HG03139 (cell line): ENCODE results near the gene HTR3E.

Experiments used
- ATAC-seq: cut with Tn5 transposase; IDR thresholded peaks from one replicate; pipeline ENCODE4 v1.9.1; 2021; ENCODE audit not compliant: unreplicated experiment

HTR3E gene

DNA sequence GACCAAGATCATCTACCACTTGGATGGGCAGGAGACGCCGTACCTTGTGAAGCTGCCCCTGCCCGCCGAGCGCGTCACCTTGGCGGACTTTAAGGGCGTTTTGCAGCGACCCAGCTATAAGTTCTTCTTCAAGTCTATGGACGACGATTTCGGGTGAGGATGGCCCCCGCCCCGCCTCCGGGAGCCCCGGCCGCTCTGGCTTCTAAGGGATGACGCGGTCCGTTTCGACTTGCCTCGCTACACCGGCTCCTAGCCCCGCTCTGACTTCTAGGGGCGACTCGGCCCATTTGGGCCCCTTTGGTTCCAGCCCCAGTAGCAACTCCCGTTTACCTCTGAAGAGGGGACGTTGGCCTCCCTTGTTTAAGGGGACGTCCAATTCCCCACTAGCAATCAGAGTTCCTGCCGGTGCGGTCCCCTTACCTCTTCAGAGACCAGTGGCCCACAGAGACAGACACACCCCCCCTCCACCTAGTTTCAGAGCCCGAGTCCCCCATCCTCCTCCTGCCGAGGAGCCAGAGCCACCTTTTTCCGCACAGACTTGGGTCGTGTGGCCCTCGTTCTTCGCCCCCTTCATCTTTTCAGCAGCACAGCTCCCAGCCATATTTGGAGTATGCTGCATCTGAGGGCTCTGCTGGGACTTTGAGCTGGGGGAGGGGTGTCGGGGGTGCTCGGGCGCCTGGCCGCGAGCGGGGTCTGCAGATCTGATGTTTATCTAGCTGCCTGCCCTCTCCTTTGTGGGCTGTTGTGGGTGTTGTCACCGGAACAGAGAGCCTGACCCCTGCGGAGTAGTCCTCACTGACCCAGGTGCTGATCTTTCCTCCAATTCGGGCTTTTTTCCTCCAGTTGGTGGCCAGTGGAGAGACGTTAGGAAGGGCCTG, 59.0 kb downstream of the HTR3E start:
- ATAC-seq = peak; percentile 23

DNA sequence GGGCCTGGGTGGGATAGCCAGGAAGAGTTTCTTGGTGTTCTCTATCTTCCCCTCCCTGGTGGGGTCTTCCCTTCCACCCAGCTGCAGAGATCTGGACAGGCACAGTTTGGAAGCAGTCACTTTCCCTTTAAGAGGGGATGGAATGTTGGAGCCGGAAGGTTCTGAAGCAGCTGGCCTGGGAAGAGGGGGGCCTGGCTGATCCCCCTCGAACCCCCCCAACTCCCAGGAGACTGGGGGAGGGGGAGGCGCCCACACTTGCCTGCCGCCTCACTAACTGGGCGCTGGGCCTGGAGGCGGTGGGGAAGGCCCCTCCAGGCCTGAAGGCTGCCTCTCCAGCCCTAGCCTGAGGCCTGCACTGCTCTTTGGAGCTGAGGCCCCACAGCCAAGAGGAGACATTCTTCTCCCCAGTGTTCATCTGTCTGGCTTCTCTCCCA, 59.7 kb downstream of the HTR3E start:
- ATAC-seq = no peak
